Endothelial cell of umbilical vein (primary cell): ENCODE results near the gene USP25. TPM values are rescaled to one million over a fixed set of nuclear protein-coding genes. Genes with fewer than 3 reads are reported as not detected.

Experiments used
- BruUV-seq: library from RNA; stranded (reverse); fragments of 400-500 nt; replicated peaks from 2 replicates; lab custom pipeline; 2021; lab: Mats Ljungman, UMichigan
- CTCF ChIA-PET: fragments of 300-600, 350-600 bp; sonication (Branson Sonifier 250); formaldehyde crosslinking; loops from one replicate; lab custom pipeline; 2021; ENCODE audit warnings: antibody characterized with exemption, inconsistent platforms; lab: Charles Lee
- POLR2A ChIA-PET: fragments of 300-600, 350-600 bp; sonication (Branson Sonifier 250); formaldehyde crosslinking; loops from one replicate; lab custom pipeline; 2021; ENCODE audit warnings: antibody characterized with exemption, inconsistent platforms; lab: Charles Lee
- DNase-seq: peaks from one replicate; pipeline ENCODE4 v3.0.0-alpha.2; 2011; ENCODE audit warnings: low read depth, low spot score
- FAIRE-seq: peaks from 2 replicates; lab custom pipeline; 2011; peaks lifted over from hg19 to GRCh38; lab: Jason Lieb, UNC
- H2AFZ ChIP-seq: 2 replicates; pipeline ENCODE4 v1.6.0; 2012; ENCODE audit warnings: low read depth, low read length, control low read depth, inconsistent platforms
- H3K27ac ChIP-seq: 2 replicates; pipeline ENCODE4 v1.5.1; 2011; ENCODE audit warnings: low read depth, mild to moderate bottlenecking, control low read depth, low read length, moderate library complexity; ENCODE audit not compliant: insufficient read depth
- H3K27me3 ChIP-seq, 2 experiments: 2 replicates each; pipeline versions ENCODE4 v1.6.0 to v1.6.1; 2011; ENCODE audit warnings: low read length in 2 of 2, mixed read lengths in 1 of 2; ENCODE audit not compliant: control insufficient read depth in 2 of 2, insufficient read depth in 2 of 2
- H3K36me3 ChIP-seq, 2 experiments: 2 replicates in 1 of 2; 3 replicates in 1 of 2; pipeline ENCODE4 v1.5.1; 2011; ENCODE audit warnings: low read length in 2 of 2, mild to moderate bottlenecking in 1 of 2, moderate library complexity in 1 of 2; ENCODE audit not compliant: control insufficient read depth in 2 of 2, insufficient read depth in 2 of 2; ENCODE audit errors: extremely low read depth in 1 of 2
- H3K4me1 ChIP-seq: 3 replicates; pipeline ENCODE4 v1.5.1; 2011; ENCODE audit warnings: mild to moderate bottlenecking, low read length; ENCODE audit not compliant: control insufficient read depth, insufficient read depth; ENCODE audit errors: extremely low read depth
- H3K4me2 ChIP-seq: 2 replicates; pipeline ENCODE4 v1.6.1; 2011; ENCODE audit warnings: low read length, control low read depth, mixed read lengths; ENCODE audit not compliant: insufficient read depth
- H3K4me3 ChIP-seq, 3 experiments: fragments of 200-600 bp in 1 of 3; sonication (generic), shearing (Covaris generic) in 1 of 3; replicated peaks in 1 of 3; 2 replicates each; pipeline ENCODE4 v1.5.1; 2011 to 2016; ENCODE audit warnings: control low read depth in 3 of 3, low read length in 3 of 3, mild to moderate bottlenecking in 2 of 3, inconsistent platforms in 1 of 3, low read depth in 1 of 3, moderate library complexity in 1 of 3; ENCODE audit not compliant: insufficient read depth in 1 of 3
- H3K79me2 ChIP-seq: 2 replicates; pipeline ENCODE4 v1.6.0; 2012; ENCODE audit warnings: low read length, inconsistent platforms; ENCODE audit not compliant: control insufficient read depth, insufficient read depth
- H3K9ac ChIP-seq: replicated peaks from 2 replicates; pipeline ENCODE3; 2011; ENCODE audit warnings: low read length, control low read depth; ENCODE audit not compliant: insufficient read depth; ENCODE audit errors: extremely low read depth
- H3K9me1 ChIP-seq: replicated peaks from 3 replicates; pipeline ENCODE4 v1.6.0; 2011; ENCODE audit warnings: mild to moderate bottlenecking, low read length; ENCODE audit not compliant: control insufficient read depth, insufficient read depth; ENCODE audit errors: extremely low read depth
- H3K9me3 ChIP-seq: replicated peaks from 2 replicates; pipeline ENCODE4 v1.5.1; 2012; ENCODE audit warnings: low read length, inconsistent platforms; ENCODE audit not compliant: control insufficient read depth, insufficient read depth
- H4K20me1 ChIP-seq: replicated peaks from 2 replicates; pipeline ENCODE3; 2011; ENCODE audit warnings: mild to moderate bottlenecking, low read length; ENCODE audit not compliant: control insufficient read depth, insufficient read depth; ENCODE audit errors: extremely low read depth
- CTCF ChIP-seq, 2 donors: IDR thresholded peaks; 1 replicate in 1 of 2; 2 replicates in 1 of 2; pipeline ENCODE4 v1.5.1; 2011; ENCODE audit warnings: low read length in 2 of 2, mild to moderate bottlenecking in 2 of 2, moderate library complexity in 2 of 2, control low read depth in 1 of 2, inconsistent platforms in 1 of 2, low read depth in 1 of 2; ENCODE audit not compliant: insufficient read depth in 1 of 2; ENCODE audit errors: extremely low read depth in 1 of 2
- EZH2 ChIP-seq: IDR thresholded peaks from 2 replicates; pipeline ENCODE4 v1.6.1; 2012; ENCODE audit warnings: borderline replicate concordance, low read depth, mild to moderate bottlenecking, moderate library complexity, low read length, inconsistent platforms; ENCODE audit not compliant: severe bottlenecking
- FOS ChIP-seq: IDR thresholded peaks from 2 replicates; pipeline ENCODE4 v1.6.1; 2011; ENCODE audit warnings: mild to moderate bottlenecking, low read length, moderate library complexity, borderline replicate concordance; ENCODE audit not compliant: insufficient read depth
- GATA2 ChIP-seq: IDR thresholded peaks from 2 replicates; pipeline ENCODE4 v1.7.0; 2011; ENCODE audit warnings: low read depth, mild to moderate bottlenecking, moderate library complexity, mixed read lengths, low read length; ENCODE audit not compliant: insufficient read length, insufficient read depth
- MAX ChIP-seq: IDR thresholded peaks from 2 replicates; pipeline ENCODE4 v1.6.1; 2011; ENCODE audit not compliant: insufficient read depth, insufficient read length
- MYC ChIP-seq: IDR thresholded peaks from one replicate; pipeline ENCODE4 v1.6.1; 2011; ENCODE audit warnings: mild to moderate bottlenecking, low read depth, low read length
- POLR2A ChIP-seq: IDR thresholded peaks from 2 replicates; pipeline ENCODE4 v1.6.1; 2012; ENCODE audit warnings: low read depth, mild to moderate bottlenecking, control low read depth, low read length
- POLR2AphosphoS5 ChIP-seq: IDR thresholded peaks from 2 replicates; pipeline ENCODE4 v1.6.1; 2012; ENCODE audit warnings: low read depth, mild to moderate bottlenecking, control low read depth, low read length, moderate library complexity; ENCODE audit not compliant: insufficient read depth
- dilution Hi-C: fragments of 300-500 bp; cut with MboI; formaldehyde crosslinking; loops from one replicate; pipeline ENCODE4 v1.15.0; 2019; ENCODE audit warnings: low sequenced_read_pairs; ENCODE audit not compliant: extremely low pct_ligation_motif_present
- intact Hi-C: fragments of 100-400 bp; cut with micrococcal nuclease; formaldehyde crosslinking; loops from one replicate; pipeline ENCODE4 v1.10.0; 2022
- polyA plus RNA-seq, 4 experiments: library from polyadenylated mRNA; depleted of rRNA in 3 of 4; stranded (reverse) in 3 of 4; unstranded in 1 of 4; fragments of >200 nt; gene quantifications; 2 replicates each; pipeline versions ENCODE4 v1.2.1 to v1.2.3, GENCODE V29; 2011 to 2012; ENCODE audit warnings: missing spikeins in 1 of 4
- total RNA-seq: library from RNA; stranded (reverse); gene quantifications from 2 replicates; pipeline ENCODE4 v1.2.3, GENCODE V29; 2021

Gene USP25
- total and polyA plus RNA-seq, 2 donors (not counting 3 experiments of a cell fraction or from before 2014, with no cell fraction given): 14.4 to 67.5 TPM

DNA sequence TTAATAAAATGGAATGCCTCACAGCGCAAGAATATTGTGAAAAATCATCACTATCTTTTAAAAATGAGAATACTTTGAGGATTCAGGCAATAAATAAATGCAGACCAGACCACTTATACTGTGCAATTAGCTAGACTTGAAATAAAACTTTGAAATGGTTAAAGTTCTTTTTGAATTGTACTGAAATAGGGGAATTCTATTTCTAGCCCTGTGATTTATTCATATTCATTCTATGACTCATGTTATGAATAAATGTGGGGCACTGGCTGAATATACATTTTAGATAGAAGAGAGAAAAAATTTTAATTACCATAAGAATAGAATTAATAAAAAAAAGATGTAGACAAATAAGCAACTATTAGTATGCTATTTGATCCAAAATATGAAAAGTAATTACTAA, 16.4 kb upstream of the USP25 start:
- ChIA-PET CTCF (no interaction called here), POLR2A (no interaction called here)
- Histone ChIP-seq H3K9ac (no peak overlapping the region), H3K27ac (no peak overlapping the region), H3K4me2 (no peak overlapping the region), H2AFZ (no peak overlapping the region), H4K20me1 (no peaks in the 10 kb centered on the region), H3K36me3 (no peaks in the 10 kb centered on the region), H3K9me3 (no peaks in the 10 kb centered on the region), H3K79me2 (no peaks in the 10 kb centered on the region), H3K9me1 (no peaks in the 10 kb centered on the region), H3K4me3 (no peak overlapping the region), H3K4me1 (no peaks in the 10 kb centered on the region), H3K27me3 (no peaks in the 10 kb centered on the region)
- intact Hi-C loops (no loop called here), dilution Hi-C loops (no loop called here)
- TF ChIP-seq POLR2AphosphoS5 (no peak), CTCF (IDR thresholded peaks at IDR 0.05; ENCODE audit: extremely low read depth in 1 of 2, insufficient read depth in 1 of 2, low read depth in 1 of 2, low read length in 2 of 2) (no peak), EZH2 (no peak), POLR2A (no peak), FOS (peak; percentile 7), MAX (no peak), MYC (no peak), GATA2 (no peak)
- DNase-seq: no peak
- BruUV-seq: no TSS peak
- FAIRE-seq: no peak
